Effector CD8-positive, alpha-beta T cell (primary cell): Measurements from ENCODE around the gene SULT1C3.

Source experiments
- DNase-seq: peaks from one replicate; lab custom pipeline; 2025; lab: John Stamatoyannopoulos, UW

Gene SULT1C3

GRCh38 chr2:108304975-108305374, 65.2 kb downstream of the SULT1C3 start:
- no peak for DNase-seq

GRCh38 chr2:108305901-108306300, 66.1 kb downstream of the SULT1C3 start:
- no peak for DNase-seq

- DNase-seq: no peak
These were observed 70.1 kb downstream of the SULT1C3 start for GRCh38 chr2:108309903-108310302.
